Measurements from ENCODE around the gene FGF18. TPM values are rescaled to one million over a fixed set of nuclear protein-coding genes. Genes with fewer than 3 reads are reported as not detected.

Gene FGF18
- total RNA-seq, 1 experiment from 2014 or later: 0.94 TPM

DNA sequence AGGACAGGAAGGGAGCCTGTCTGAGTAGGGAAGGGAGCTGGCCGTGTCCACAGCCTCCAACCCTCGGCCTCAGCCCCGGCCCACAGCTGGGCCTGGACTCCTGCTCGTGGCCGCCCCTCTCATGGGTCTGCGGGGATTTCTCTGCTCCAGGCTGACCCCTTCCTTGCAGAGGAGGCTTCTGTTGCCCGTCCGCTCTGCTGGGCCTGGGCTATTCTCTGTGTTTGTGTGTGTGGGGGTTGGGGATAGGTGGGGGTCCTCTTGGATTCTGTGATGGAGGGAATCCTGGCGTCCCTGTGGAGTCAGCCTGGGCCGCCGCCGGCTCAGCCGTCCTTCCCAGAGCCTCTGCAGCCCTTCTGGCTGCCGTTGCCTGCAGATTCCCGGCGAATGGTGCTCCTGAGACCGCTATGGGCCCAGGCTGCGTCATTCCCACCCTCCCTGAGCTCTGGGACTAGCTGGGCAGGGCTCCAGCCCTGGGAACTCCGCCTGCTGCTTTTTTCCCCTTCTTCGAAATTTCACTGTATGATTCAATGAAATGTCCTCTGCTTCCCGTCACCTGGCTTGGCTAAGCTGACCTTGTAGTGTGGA is 64.2 kb downstream of the FGF18 start:
- no peaks in the 10 kb centered on the region for H3K27me3 ChIP-seq (ENCODE audit: insufficient read depth, low read length)
- H4K8ac ChIP-seq (replicated peaks; ENCODE audit: insufficient read length, low read depth, low read length): no peak overlapping the region
- DNase-seq: no peak
- Mint-ChIP-seq H3K36me3 (ENCODE audit: insufficient read depth in 1 of 3, low read depth in 3 of 3) (no peaks in the 10 kb centered on the region; a peak in 1 of 7 replicates), H3K27ac (peak overlapping the region in 1 of 3 experiments; percentile 24; a peak in 1 of 7 replicates), H3K9me3 (no peaks in the 10 kb centered on the region; a peak in 1 of 5 replicates), H3K27me3 (ENCODE audit: low read depth) (peaks cover 13% of the 10 kb centered on the region), H3K4me1 (peaks cover 2 to 22% of the 10 kb centered on the region in 2 experiments), H3K4me3 (no peak overlapping the region; a peak in 1 of 5 replicates)
- no peak overlapping the region for H3K23ac ChIP-seq (ENCODE audit: insufficient read length, low read depth, low read length)
- no peak overlapping the region for H2AFZ ChIP-seq (ENCODE audit: low read length)
- H3K56ac ChIP-seq (ENCODE audit: insufficient read length, low read depth, low read length): no peak overlapping the region
- no peak overlapping the region for H2BK12ac ChIP-seq (ENCODE audit: insufficient read length, low read depth, low read length)
- no peak overlapping the region for H2BK20ac ChIP-seq (ENCODE audit: low read depth, low read length, poor library complexity, severe bottlenecking)
- no CpG with 5 or more reads among the region's 21 CpGs for WGBS (ENCODE audit: extremely low coverage, insufficient read length, low lambda C conversion rate)
- no peaks in the 10 kb centered on the region for H3K23me2 ChIP-seq (ENCODE audit: insufficient read length, low read depth, low read length, poor library complexity, severe bottlenecking)
- no peak overlapping the region for H3K4me2 ChIP-seq (ENCODE audit: insufficient read depth, insufficient read length, low read length)
- H3K79me2 ChIP-seq (ENCODE audit: insufficient read depth, low read length): no peaks in the 10 kb centered on the region
- no peak overlapping the region for H3K4ac ChIP-seq (ENCODE audit: low read depth, low read length)
- H3K79me1 ChIP-seq (ENCODE audit: insufficient read depth, low read depth, low read length, poor library complexity, severe bottlenecking): no peaks in the 10 kb centered on the region
- no peak overlapping the region for H3T11ph ChIP-seq (ENCODE audit: low read length)
- no peak overlapping the region for H3K18ac ChIP-seq (ENCODE audit: insufficient read length, low read depth, low read length)
- no peak overlapping the region for H3K27ac ChIP-seq (ENCODE audit: insufficient read length, low read depth, low read length)
- H4K5ac ChIP-seq (ENCODE audit: insufficient read length, low read depth, low read length): no peak overlapping the region
- no peaks in the 10 kb centered on the region for H3K9me3 ChIP-seq (ENCODE audit: control insufficient read depth, low read depth, low read length)
- peaks cover 2% of the 10 kb centered on the region; the same call in 1 of the 2 replicates for H3K4me1 ChIP-seq (ENCODE audit: insufficient read depth, low read length)
- H3K9ac ChIP-seq (ENCODE audit: extremely low read depth, insufficient read length, low read length): no peak overlapping the region
- H2AK5ac ChIP-seq (ENCODE audit: insufficient read length, low read length): no peak overlapping the region
- no peaks in the 10 kb centered on the region for H4K20me1 ChIP-seq (ENCODE audit: control insufficient read depth, insufficient read depth, insufficient read length)
- no peak overlapping the region for H2BK120ac ChIP-seq (ENCODE audit: low read depth, low read length, poor library complexity, severe bottlenecking)
- no peak overlapping the region for H3K14ac ChIP-seq (ENCODE audit: insufficient read depth, low read length)
- no peak overlapping the region for H2BK5ac ChIP-seq (ENCODE audit: insufficient read length, low read length)
- TF ChIP-seq, protein P1, sequence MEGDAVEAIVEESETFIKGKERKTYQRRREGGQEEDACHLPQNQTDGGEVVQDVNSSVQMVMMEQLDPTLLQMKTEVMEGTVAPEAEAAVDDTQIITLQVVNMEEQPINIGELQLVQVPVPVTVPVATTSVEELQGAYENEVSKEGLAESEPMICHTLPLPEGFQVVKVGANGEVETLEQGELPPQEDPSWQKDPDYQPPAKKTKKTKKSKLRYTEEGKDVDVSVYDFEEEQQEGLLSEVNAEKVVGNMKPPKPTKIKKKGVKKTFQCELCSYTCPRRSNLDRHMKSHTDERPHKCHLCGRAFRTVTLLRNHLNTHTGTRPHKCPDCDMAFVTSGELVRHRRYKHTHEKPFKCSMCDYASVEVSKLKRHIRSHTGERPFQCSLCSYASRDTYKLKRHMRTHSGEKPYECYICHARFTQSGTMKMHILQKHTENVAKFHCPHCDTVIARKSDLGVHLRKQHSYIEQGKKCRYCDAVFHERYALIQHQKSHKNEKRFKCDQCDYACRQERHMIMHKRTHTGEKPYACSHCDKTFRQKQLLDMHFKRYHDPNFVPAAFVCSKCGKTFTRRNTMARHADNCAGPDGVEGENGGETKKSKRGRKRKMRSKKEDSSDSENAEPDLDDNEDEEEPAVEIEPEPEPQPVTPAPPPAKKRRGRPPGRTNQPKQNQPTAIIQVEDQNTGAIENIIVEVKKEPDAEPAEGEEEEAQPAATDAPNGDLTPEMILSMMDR (conservative IDR thresholded peaks at IDR 0.05): no peak
- H4K91ac ChIP-seq (ENCODE audit: insufficient read length, low read depth, low read length): no peak overlapping the region
- no peak overlapping the region for H2BK15ac ChIP-seq (ENCODE audit: low read depth, low read length)
